ENCODE measurements around the gene ITGA2B.
"Not testable (repeated sequence)": the region's sequence is repeated elsewhere in the genome, so short reads cannot be mapped to it uniquely, and the experiment has no call there.

ITGA2B gene

DNA sequence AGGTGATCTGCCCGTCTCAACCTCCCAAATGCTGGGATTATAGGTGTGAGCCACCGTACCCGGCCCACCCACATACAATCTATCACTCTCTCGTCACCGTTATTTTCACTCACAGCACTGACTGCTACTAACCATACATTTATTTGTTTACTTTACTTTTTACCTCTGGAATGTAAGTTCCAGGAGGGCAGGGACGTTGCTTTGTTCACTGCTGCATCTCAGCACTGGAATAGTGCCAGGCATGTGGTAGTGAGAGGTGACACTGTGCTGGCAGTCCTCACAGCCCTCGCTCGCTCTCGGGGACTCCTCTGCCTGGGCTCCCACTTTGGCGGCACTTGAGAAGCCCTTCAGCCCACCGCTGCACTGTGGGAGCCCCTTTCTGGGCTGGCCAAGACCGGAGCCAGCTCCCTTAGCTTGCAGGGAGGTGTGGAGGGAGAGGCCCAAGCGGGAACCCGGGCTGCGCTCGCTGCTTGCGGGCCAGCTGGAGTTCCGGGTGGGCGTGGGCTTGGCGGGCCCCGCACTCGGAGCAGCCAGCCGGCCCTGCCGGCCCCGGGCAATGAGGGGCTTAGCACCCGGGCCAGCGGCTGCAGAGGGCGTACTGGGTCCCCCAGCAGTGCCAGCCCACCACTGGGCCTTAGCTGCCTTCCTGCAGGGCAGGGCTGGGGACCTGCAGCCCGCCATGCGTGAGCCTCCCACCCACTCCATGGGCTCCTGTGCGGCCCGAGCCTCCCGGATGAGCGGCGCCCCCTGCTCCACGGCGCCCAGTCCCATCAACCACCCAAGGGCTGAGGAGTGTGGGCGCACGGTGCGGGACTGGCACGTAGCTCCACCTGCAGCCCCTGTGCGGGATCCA, 20.8 kb downstream of the ITGA2B start:
- DNase-seq (ENCODE audit: low read depth), result not testable (repeated sequence)

DNA sequence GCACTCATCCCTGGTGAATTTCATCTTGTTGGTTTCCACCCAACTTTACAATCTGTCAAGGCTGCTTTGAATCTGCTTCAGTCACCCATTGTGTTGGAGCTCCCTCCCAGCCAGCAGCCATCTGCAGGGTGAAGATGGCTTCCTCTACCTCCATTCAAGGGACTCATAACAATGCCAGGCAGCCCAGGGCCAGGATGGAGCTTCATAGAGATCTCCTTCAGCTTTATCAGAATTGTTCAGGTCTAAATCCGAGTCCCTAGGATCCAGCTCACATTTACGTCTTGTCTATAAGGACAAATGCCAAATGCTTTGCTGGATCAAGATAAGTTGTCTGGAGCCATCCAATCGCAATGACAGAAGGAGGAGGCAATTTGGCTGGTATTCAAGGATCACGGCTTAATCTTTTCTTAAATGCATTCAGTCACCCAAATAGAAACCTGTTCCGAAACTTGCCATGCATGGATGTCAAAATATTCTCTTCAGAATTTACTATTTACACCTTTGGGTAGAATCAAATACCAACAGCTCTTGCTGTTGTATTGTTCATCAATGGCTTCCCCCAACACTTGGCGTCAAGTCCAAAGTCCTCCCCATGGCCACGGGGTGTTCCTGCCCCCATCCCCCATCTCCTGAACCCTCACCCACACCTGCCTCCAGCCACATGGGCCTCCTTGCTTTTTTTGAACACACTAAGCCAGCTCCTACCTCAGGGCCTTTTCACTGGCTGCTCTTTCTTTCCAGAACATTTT, 22.0 kb downstream of the ITGA2B start:
- no peak for DNase-seq (ENCODE audit: low read depth)

DNA sequence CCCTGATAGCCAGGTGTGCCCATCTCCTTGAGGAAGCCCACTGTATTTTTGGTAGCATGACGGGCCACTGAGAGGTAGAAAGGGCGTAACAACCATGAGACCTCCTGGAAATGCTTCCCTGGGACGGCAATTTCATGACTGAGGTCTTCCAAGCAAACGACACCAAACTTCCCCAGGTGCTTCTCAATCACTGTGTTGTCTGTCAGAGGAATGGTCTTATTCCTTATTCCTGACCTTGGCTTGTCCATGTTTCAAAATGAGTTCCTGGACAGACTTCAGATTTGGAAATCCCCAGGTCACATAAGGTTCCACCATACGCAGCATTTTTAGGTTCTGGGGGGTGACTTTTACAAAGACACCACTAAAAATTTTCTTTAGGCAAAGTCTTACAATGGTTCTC, 24.4 kb downstream of the ITGA2B start:
- DNase-seq (ENCODE audit: low read depth), result not testable (repeated sequence)

GRCh38 chr17:44363613-44364159, 25.8 kb downstream of the ITGA2B start, which contains the start of gene FAM171A2:
Gene FAM171A2, minus strand, starts transcription at chr17:44363853. Its CDS starts 139 bp downstream, at chr17:44363714.
- no peak for DNase-seq (ENCODE audit: low read depth)

- no peak for DNase-seq (ENCODE audit: low read depth)
These were observed 26.4 kb downstream of the ITGA2B start for GRCh38 chr17:44362949-44363612.

- DNase-seq (ENCODE audit: low read depth), result no peak
These were observed 26.9 kb downstream of the ITGA2B start for GRCh38 chr17:44362459-44362948.

- DNase-seq (ENCODE audit: low read depth), result no peak
These were observed 27.9 kb downstream of the ITGA2B start for GRCh38 chr17:44361292-44362260.

DNA sequence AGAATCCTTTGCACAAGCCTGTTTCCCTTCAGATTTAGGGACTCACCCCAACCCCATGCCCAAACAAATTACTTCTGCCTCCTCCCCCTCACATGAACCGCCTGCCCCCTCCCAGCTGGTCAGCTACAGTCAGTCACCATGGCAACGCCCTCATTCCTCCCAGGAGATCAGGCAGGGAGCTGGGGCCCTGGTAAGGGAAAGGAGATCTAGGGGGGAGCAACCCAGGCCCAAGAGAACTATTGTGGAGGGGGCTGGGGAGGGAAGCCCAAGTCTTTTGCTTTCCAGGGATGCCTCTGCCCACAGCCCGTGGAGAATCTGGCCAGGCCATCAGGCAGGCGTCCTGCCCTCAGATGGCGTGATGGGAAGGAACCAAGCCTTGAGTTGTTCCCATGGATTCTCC, 28.6 kb downstream of the ITGA2B start:
- DNase-seq (ENCODE audit: low read depth), result no peak

- no peak for DNase-seq (ENCODE audit: low read depth)
These were observed 29.3 kb downstream of the ITGA2B start for GRCh38 chr17:44360144-44360533.

- no peak for DNase-seq (ENCODE audit: low read depth)
These were observed 29.8 kb downstream of the ITGA2B start for GRCh38 chr17:44359458-44360143.

- no peak for DNase-seq (ENCODE audit: low read depth)
These were observed 30.4 kb downstream of the ITGA2B start for GRCh38 chr17:44359006-44359405.

DNA sequence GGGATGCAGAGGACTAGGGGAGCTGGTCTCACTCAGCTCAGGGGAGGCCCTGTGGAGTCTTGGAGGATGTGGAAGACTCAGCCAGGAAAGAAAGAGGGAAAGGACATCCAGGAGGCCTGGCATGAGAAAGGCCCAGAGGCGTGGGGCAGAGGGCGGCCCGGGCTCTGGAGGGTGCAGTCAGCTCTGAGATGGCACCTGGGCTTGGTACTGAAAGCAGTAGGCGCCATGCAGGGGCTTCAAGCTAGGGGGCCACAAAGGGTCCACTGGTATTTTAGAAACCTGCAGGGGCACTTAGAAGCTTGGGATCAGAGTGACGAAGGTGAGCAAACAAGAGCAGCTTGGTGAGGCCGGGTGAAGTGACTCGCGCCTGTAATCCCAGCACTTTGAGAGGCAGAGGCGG, 31.4 kb downstream of the ITGA2B start:
- no peak for DNase-seq (ENCODE audit: low read depth)

GRCh38 chr17:44356241-44356640, 33.2 kb downstream of the ITGA2B start:
- DNase-seq (ENCODE audit: low read depth), result no peak

DNA sequence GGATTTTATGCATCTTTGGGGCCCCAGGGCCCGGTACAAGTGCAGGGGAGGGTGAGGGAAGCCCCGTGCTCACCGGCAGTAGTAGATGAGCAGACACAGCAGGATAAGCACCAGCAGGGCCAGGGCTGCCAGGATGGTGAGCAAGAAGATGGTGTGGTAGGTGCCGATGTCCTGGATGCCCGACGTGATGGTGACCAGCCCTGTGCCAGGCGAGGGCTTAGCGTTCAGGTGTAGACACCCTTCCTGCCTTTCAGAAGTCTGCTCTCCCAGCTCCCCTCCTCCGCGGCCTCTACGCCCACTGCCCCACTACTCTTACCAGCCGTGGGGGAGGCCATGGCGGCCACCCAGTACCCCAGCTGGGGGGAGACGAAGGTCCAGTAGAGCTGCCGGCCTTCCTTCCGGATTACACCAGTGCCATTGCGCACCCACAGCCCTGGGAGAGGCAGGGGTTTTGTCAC, 33.8 kb downstream of the ITGA2B start:
- DNase-seq (ENCODE audit: low read depth), result no peak

- peak; percentile 26 for DNase-seq (ENCODE audit: low read depth)
These were observed 34.6 kb downstream of the ITGA2B start for GRCh38 chr17:44354582-44355561.

DNA sequence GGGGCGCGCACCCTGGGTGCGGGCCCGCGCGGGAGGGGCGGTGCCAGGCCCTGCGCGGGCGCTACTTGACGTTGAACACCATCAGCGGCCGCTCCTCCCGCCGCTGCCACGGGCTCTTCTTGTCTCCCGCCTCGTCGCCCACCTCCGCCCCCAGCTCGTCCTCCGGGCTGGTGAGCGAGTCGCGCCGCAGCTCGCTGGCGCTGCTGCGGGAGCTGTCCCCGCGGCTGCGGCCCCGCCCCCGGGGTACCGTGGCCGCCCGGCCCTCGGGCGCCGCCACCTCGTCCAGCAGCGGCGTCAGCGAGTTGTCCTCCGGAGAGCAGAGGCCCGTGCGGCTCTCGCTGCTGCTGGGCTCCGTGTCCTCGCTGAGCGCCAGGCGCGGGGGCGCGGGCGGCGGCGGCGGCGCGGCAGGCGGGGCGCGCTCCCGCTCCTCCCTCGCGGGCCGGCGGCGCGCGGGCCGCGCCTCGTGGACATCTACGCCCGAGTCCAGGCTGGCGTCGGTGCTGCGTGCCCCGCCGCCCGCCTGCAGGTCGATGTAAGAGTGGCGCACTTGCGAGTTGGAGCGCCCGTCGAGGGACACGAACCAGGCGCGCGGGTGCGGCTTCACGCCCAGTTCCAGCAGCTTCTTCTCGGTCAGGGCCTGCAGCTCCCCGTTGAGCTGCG, 35.6 kb downstream of the ITGA2B start:
- DNase-seq (ENCODE audit: low read depth), result no peak

- no peak for DNase-seq (ENCODE audit: low read depth)
These were observed 36.4 kb downstream of the ITGA2B start for GRCh38 chr17:44352828-44353671.
